SK-N-SH (cell line): Measurements from ENCODE around the gene DDA1. TPM values are rescaled to one million over a fixed set of nuclear protein-coding genes. Genes with fewer than 3 reads are reported as not detected.

ENCODE experiments used
- CTCF ChIA-PET: fragments of 300-600, 350-600 bp; formaldehyde crosslinking; extraction: SDS; loops from one replicate; lab custom pipeline; 2021; lab: Yijun Ruan, JAX
- POLR2A ChIA-PET: fragments of 350-600 bp; sonication (Branson Sonifier 250); formaldehyde crosslinking; extraction: SDS; loops from one replicate; lab custom pipeline; 2020; ENCODE audit warnings: antibody characterized with exemption, inconsistent platforms; lab: Yijun Ruan, JAX
- DNase-seq: peaks from one replicate; pipeline ENCODE4 v3.0.0; 2012
- H2AFZ ChIP-seq: fragments of 200-600 bp; sonication (generic); 2 replicates; pipeline ENCODE4 v1.8.1; 2016; ENCODE audit warnings: antibody characterized with exemption, mild to moderate bottlenecking, low read depth
- H3F3A ChIP-seq: fragments of 200-600 bp; sonication (generic); replicated peaks from 2 replicates; pipeline ENCODE3; 2016; ENCODE audit warnings: antibody characterized with exemption, mild to moderate bottlenecking; ENCODE audit not compliant: insufficient read depth
- H3K27ac ChIP-seq, 2 experiments: fragments of 200-500 bp in 1 of 2; fragments of 200-600 bp in 1 of 2; sonication (Bioruptor generic) in 1 of 2; sonication (generic), shearing (Covaris generic) in 1 of 2; 2 replicates each; pipeline versions ENCODE4 v1.5.1 to v1.6.1; 2014 to 2016; ENCODE audit warnings: low read depth in 2 of 2, inconsistent platforms in 1 of 2, low read length in 1 of 2, mild to moderate bottlenecking in 1 of 2, mixed read lengths in 1 of 2
- H3K27me3 ChIP-seq: fragments of 200-600 bp; sonication (generic), shearing (Covaris generic); 2 replicates; pipeline ENCODE4 v1.6.1; 2016; ENCODE audit warnings: mixed run types; ENCODE audit not compliant: insufficient read depth
- H3K36me3 ChIP-seq, 2 experiments: fragments of 200-500 bp in 1 of 2; fragments of 200-600 bp in 1 of 2; sonication (Bioruptor generic) in 1 of 2; sonication (generic) in 1 of 2; replicated peaks in 1 of 2; 2 replicates each; pipeline versions ENCODE3 to v1.5.1; 2014 to 2016; ENCODE audit warnings: low read length in 1 of 2, mild to moderate bottlenecking in 1 of 2; ENCODE audit not compliant: insufficient read depth in 2 of 2, control insufficient read depth in 1 of 2
- H3K4me1 ChIP-seq, 2 experiments: fragments of 200-500 bp in 1 of 2; fragments of 200-600 bp in 1 of 2; sonication (Bioruptor generic) in 1 of 2; sonication (generic), shearing (Covaris generic) in 1 of 2; 2 replicates each; pipeline versions ENCODE4 v1.5.1 to v1.6.1; 2014 to 2016; ENCODE audit warnings: low read depth in 1 of 2, low read length in 1 of 2, mixed run types in 1 of 2; ENCODE audit not compliant: insufficient read depth in 2 of 2, control insufficient read depth in 1 of 2
- H3K4me2 ChIP-seq: fragments of 200-600 bp; sonication (generic), shearing (Covaris generic); 2 replicates; pipeline ENCODE4 v1.6.1; 2017; ENCODE audit warnings: mixed run types
- H3K4me3 ChIP-seq, 2 experiments: fragments of 200-500 bp in 1 of 2; fragments of 200-600 bp in 1 of 2; sonication (Bioruptor generic) in 1 of 2; sonication (generic), shearing (Covaris generic) in 1 of 2; 2 replicates each; pipeline versions ENCODE4 v1.5.1 to v1.8.1; 2014 to 2016; ENCODE audit warnings: low read depth in 2 of 2, inconsistent platforms in 1 of 2, low read length in 1 of 2, mild to moderate bottlenecking in 1 of 2, mixed read lengths in 1 of 2, moderate library complexity in 1 of 2
- H3K79me2 ChIP-seq: fragments of 200-600 bp; sonication (generic); 2 replicates; pipeline ENCODE4 v1.8.1; 2017; ENCODE audit warnings: mild to moderate bottlenecking; ENCODE audit not compliant: insufficient read depth
- H3K9ac ChIP-seq: fragments of 200-600 bp; sonication (generic); 2 replicates; pipeline ENCODE4 v1.6.1; 2017; ENCODE audit warnings: mixed run types
- H3K9me2 ChIP-seq: fragments of 200-600 bp; sonication (generic); 2 replicates; pipeline ENCODE4 v1.6.1; 2017; ENCODE audit warnings: mixed run types
- H3K9me3 ChIP-seq: fragments of 200-600 bp; sonication (generic); 2 replicates; pipeline ENCODE4 v1.6.1; 2017; ENCODE audit warnings: mixed run types, mild to moderate bottlenecking, moderate library complexity
- H4K20me1 ChIP-seq: fragments of 200-600 bp; sonication (generic); 2 replicates; pipeline ENCODE4 v1.6.1; 2017; ENCODE audit warnings: mild to moderate bottlenecking, mixed run types; ENCODE audit not compliant: insufficient read depth
- CHD2 ChIP-seq: fragments of 150-350 bp; IDR thresholded peaks from 2 replicates; pipeline ENCODE4 v1.6.1; 2018; ENCODE audit warnings: low read length; ENCODE audit not compliant: partially characterized antibody
- ELF1 ChIP-seq: IDR thresholded peaks from 2 replicates; pipeline ENCODE4 v1.4.0; 2012
- FOSL2 ChIP-seq: IDR thresholded peaks from 2 replicates; pipeline ENCODE4 v1.4.0; 2012; ENCODE audit warnings: low read depth, mild to moderate bottlenecking, moderate library complexity, borderline replicate concordance
- FOXJ3 ChIP-seq: sonication (generic); formaldehyde crosslinking; IDR thresholded peaks from 2 replicates; pipeline ENCODE4 v1.5.1; 2020; ENCODE audit warnings: mild to moderate bottlenecking, missing genetic modification reagents
- GABPA ChIP-seq: IDR thresholded peaks from 2 replicates; pipeline ENCODE4 v1.4.0; 2012; ENCODE audit warnings: low read depth, mild to moderate bottlenecking
- JUND ChIP-seq: IDR thresholded peaks from 2 replicates; pipeline ENCODE4 v1.4.0; 2012
- MEF2A ChIP-seq: IDR thresholded peaks from 2 replicates; pipeline ENCODE4 v1.4.0; 2012; ENCODE audit warnings: low read depth, borderline replicate concordance
- MXI1 ChIP-seq: IDR thresholded peaks from 2 replicates; pipeline ENCODE4 v1.6.1; 2012; ENCODE audit warnings: mild to moderate bottlenecking, low read depth, low read length, improper control_type of control experiment
- NFIC ChIP-seq: IDR thresholded peaks from 2 replicates; pipeline ENCODE4 v1.4.0; 2012; ENCODE audit warnings: borderline replicate concordance
- NRF1 ChIP-seq: IDR thresholded peaks from 2 replicates; pipeline ENCODE4 v1.6.1; 2012; ENCODE audit warnings: low read depth, mild to moderate bottlenecking, low read length
- RAD21 ChIP-seq: IDR thresholded peaks from 2 replicates; pipeline ENCODE4 v1.6.1; 2012; ENCODE audit warnings: mild to moderate bottlenecking, low read length
- RCOR1 ChIP-seq: fragments of 150-350 bp; IDR thresholded peaks from 2 replicates; pipeline ENCODE4 v1.6.1; 2017; ENCODE audit warnings: antibody characterized with exemption, low read length
- REST ChIP-seq: IDR thresholded peaks from 2 replicates; pipeline ENCODE4 v1.6.1; 2012; ENCODE audit warnings: mild to moderate bottlenecking, low read depth, low read length, moderate library complexity
- RXRA ChIP-seq: IDR thresholded peaks from 2 replicates; pipeline ENCODE4 v1.4.0; 2012; ENCODE audit warnings: low read depth, mild to moderate bottlenecking, borderline replicate concordance
- SIN3A ChIP-seq: IDR thresholded peaks from 2 replicates; pipeline ENCODE4 v1.6.1; 2012; ENCODE audit warnings: low read depth, mild to moderate bottlenecking, low read length, moderate library complexity, borderline replicate concordance
- SMC3 ChIP-seq: IDR thresholded peaks from 2 replicates; pipeline ENCODE4 v1.6.1; 2012; ENCODE audit warnings: low read depth, low read length, improper control_type of control experiment
- TEAD4 ChIP-seq: IDR thresholded peaks from 2 replicates; pipeline ENCODE4 v1.4.0; 2012; ENCODE audit warnings: mild to moderate bottlenecking, borderline replicate concordance; ENCODE audit not compliant: insufficient read depth
- YY1 ChIP-seq: IDR thresholded peaks from 2 replicates; pipeline ENCODE4 v1.4.0; 2012; ENCODE audit warnings: low read depth, mild to moderate bottlenecking
- ZBTB33 ChIP-seq: IDR thresholded peaks from 2 replicates; pipeline ENCODE4 v1.4.0; 2012; ENCODE audit warnings: low read depth, borderline replicate concordance
- WGBS: methylation state at CpG from one replicate; pipeline ENCODE4 v1.1.6; 2017; ENCODE audit warnings: low lambda C conversion rate; 5-methylcytosine and 5-hydroxymethylcytosine counted together
- polyA plus RNA-seq, 3 experiments: library from polyadenylated mRNA; depleted of rRNA; stranded (reverse); fragments of >200 nt; gene quantifications; 2 replicates each; pipeline ENCODE4 v1.2.3, GENCODE V29; 2012
- TF ChIP-seq, protein P1 (sequence below): IDR thresholded peaks from 2 replicates; pipeline ENCODE4 v1.4.0; 2012; ENCODE audit warnings: low read depth

DDA1 gene
- polyA plus RNA-seq, 1 of the 3 experiments (the other 2 are of a cell fraction): 135 TPM

DNA sequence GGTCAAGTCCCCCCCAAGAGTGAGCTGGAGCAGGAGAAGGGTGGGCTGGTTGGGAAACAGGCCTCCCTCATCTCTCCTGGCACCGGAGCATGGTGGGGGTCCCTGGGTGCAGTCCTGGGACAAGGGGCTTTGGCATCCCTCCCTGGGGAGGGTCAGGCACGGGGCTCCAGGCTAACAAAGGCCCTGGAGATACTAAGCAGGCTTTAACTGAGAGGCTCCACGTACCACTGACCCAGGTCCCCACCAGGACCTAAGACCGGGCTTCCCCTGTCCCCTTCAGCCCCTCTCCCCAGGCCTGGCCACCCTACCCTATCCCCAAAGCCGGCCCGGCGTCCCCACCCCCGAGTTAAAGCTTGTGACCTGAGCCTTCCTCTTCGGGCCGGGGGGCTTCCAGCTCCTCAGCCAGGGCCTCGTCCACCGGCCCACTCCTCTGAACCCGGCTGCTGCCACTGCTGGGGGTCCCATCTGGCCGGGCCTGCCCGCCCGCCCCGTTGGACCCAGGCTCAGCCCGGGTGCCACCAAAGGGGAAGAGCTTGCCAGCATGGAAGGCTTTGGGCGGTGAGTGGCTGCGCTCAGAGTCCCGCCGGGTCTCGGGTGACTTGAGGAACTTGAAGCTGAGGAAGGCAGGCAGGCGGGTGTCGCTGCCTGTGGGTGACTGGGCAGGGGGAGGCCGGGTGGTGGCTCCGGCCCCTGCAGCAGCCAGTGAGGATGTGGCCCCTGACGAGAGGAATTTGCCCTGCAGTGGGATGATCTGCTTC lies 15.2 kb downstream of the DDA1 start:
- CTCF ChIA-PET: interaction anchor here (0.9 to 1.5 kb wide), 3 partner anchors 9 to 19 kb away, joined by 3 to 8 read pairs (median 3); partner anchors contain the start of genes ANO8 and MRPL34
- Histone ChIP-seq H3K27ac (no peak overlapping the region; a peak in 1 of 4 replicates), H3K9me3 (no peaks in the 10 kb centered on the region), H3K4me2 (no peak overlapping the region), H3K9me2 (no peaks in the 10 kb centered on the region), H3K79me2 (no peaks in the 10 kb centered on the region), H3K27me3 (no peaks in the 10 kb centered on the region), H3F3A (no peaks in the 10 kb centered on the region), H4K20me1 (no peaks in the 10 kb centered on the region), H3K4me3 (no peak overlapping the region), H3K36me3 (peaks cover 0 to 35% of the 10 kb centered on the region in 2 experiments), H3K9ac (no peak overlapping the region), H3K4me1 (no peaks in the 10 kb centered on the region), H2AFZ (no peak overlapping the region)
- POLR2A ChIA-PET: interaction anchor here (0.7 to 1.0 kb wide), 2 partner anchors 17 to 666 kb away, joined by 3 read pairs; no protein-coding TSS in a partner anchor
- 94% methylated on average over 15 of the region's 28 CpGs for WGBS
- no peak for TF ChIP-seq TEAD4
- no peak for TF ChIP-seq RCOR1
- TF ChIP-seq GABPA: no peak
- no peak for TF ChIP-seq YY1
- no peak for TF ChIP-seq RXRA
- TF ChIP-seq CHD2: no peak
- no peak for DNase-seq

- Histone ChIP-seq H3K9me3 (no peaks in the 10 kb centered on the region), H4K20me1 (no peaks in the 10 kb centered on the region), H2AFZ (no peak overlapping the region), H3K9ac (no peak overlapping the region), H3K27ac (no peak overlapping the region), H3F3A (no peaks in the 10 kb centered on the region), H3K4me1 (no peaks in the 10 kb centered on the region), H3K4me3 (no peak overlapping the region), H3K27me3 (no peaks in the 10 kb centered on the region), H3K4me2 (no peak overlapping the region), H3K36me3 (peaks cover 0 to 31% of the 10 kb centered on the region in 2 experiments), H3K9me2 (no peaks in the 10 kb centered on the region), H3K79me2 (no peaks in the 10 kb centered on the region)
- CTCF ChIA-PET: interaction anchor here (1.3 to 1.5 kb wide), 2 partner anchors 9 to 13 kb away, joined by 3 to 8 read pairs; partner anchors contain the start of gene ANO8
- WGBS: 97% methylated on average over 15 of the region's 20 CpGs
- TF ChIP-seq REST (no peak), MEF2A (no peak), TEAD4 (no peak), ELF1 (no peak), NRF1 (no peak), RXRA (no peak), RAD21 (no peak), SIN3A (no peak), FOSL2 (no peak), JUND (no peak), NFIC (no peak), MXI1 (no peak), ZBTB33 (no peak), RCOR1 (no peak), SMC3 (no peak), FOXJ3 (CRISPR knock-in tag) (no peak)
- TF ChIP-seq, protein P1, sequence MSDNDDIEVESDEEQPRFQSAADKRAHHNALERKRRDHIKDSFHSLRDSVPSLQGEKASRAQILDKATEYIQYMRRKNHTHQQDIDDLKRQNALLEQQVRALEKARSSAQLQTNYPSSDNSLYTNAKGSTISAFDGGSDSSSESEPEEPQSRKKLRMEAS: no peak
- no peak for DNase-seq
- POLR2A ChIA-PET: interaction anchor here (1.0 kb wide), 1 partner anchor 18 kb away, joined by 3 read pairs; no protein-coding TSS in a partner anchor
Observed at GRCh38 chr19:17325133-17325532, 15.8 kb downstream of the DDA1 start.
